Measurements from ENCODE around the gene OGFR. TPM values are rescaled to one million over a fixed set of nuclear protein-coding genes. Genes with fewer than 3 reads are reported as not detected.

The OGFR gene
- total RNA-seq, 1 experiment from 2014 or later, result 73.6 TPM

DNA sequence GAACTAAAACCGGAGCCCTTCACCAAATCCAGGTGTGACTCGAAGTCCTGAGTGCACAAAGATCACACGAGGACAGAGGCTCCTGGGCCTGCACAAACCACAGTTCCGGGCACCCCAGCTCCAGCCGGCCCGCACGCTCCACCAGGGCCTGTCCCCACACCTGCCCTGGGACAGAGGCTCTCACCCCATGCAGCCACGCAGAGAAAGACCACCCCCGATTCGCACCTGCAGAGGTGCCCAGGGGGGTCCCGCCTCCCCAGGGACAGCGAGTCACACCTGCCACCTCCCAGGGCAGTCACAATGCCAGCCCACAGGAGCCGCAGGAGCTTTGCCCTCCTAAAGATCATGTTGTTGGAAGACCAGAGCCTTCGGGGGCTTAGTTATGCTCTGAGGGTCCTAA is 33.7 kb upstream of the OGFR start:
- DNase-seq (ENCODE audit: low read depth, low spot score) (no peak), ATAC-seq (no peak)
- no TSS peak for BruUV-seq (replicated peaks)
- no peak overlapping the region for H3K9ac ChIP-seq (ENCODE audit: low read length)
- H3K4me1 ChIP-seq (ENCODE audit: control insufficient read depth in 1 of 2, insufficient read depth in 2 of 2, low read length in 2 of 2), result peaks cover 18 to 46% of the 10 kb centered on the region in 2 experiments; a peak in 3 of 4 replicates
- POLR2A ChIA-PET, result no interaction called here
- no peaks in the 10 kb centered on the region for H3K27me3 ChIP-seq (ENCODE audit: insufficient read depth, low read length)
- no peaks in the 10 kb centered on the region for H3K9me3 ChIP-seq (ENCODE audit: control insufficient read depth in 1 of 2, insufficient read depth in 1 of 2, low read depth in 1 of 2, low read length in 2 of 2)
- no peaks in the 10 kb centered on the region; the same call in 1 of the 2 replicates for H3K79me2 ChIP-seq (ENCODE audit: insufficient read depth, low read length)
- CTCF ChIA-PET, result no interaction called here
- no peak overlapping the region for H2AFZ ChIP-seq (ENCODE audit: low read depth, low read length, poor library complexity, severe bottlenecking)
- TF ChIP-seq FOSL1 (IDR thresholded peaks at IDR 0.05; ENCODE audit: low read depth), result no peak
- H3K9me2 ChIP-seq (ENCODE audit: insufficient read depth), result no peaks in the 10 kb centered on the region
- intact Hi-C loops (cut with micrococcal nuclease), result no loop called here
- no peak overlapping the region for H3K4me3 ChIP-seq (replicated peaks in 1 of 2; ENCODE audit: low read depth in 1 of 2, low read length in 2 of 2)
- H3K27ac ChIP-seq (ENCODE audit: low read depth, low read length), result no peak overlapping the region
- RAD21 ChIA-PET (ENCODE audit: low non-redundant PET in 1 of 2, low total read pairs in 2 of 2, uncharacterized antibody in 2 of 2, unreplicated experiment in 2 of 2), result no interaction called here
- H4K20me1 ChIP-seq (ENCODE audit: insufficient read depth), result no peaks in the 10 kb centered on the region
- H3K4me2 ChIP-seq (ENCODE audit: low read length), result no peak overlapping the region
- H3K36me3 ChIP-seq (ENCODE audit: control insufficient read depth in 1 of 2, insufficient read depth in 2 of 2, low read length in 2 of 2), result no peaks in the 10 kb centered on the region

DNA sequence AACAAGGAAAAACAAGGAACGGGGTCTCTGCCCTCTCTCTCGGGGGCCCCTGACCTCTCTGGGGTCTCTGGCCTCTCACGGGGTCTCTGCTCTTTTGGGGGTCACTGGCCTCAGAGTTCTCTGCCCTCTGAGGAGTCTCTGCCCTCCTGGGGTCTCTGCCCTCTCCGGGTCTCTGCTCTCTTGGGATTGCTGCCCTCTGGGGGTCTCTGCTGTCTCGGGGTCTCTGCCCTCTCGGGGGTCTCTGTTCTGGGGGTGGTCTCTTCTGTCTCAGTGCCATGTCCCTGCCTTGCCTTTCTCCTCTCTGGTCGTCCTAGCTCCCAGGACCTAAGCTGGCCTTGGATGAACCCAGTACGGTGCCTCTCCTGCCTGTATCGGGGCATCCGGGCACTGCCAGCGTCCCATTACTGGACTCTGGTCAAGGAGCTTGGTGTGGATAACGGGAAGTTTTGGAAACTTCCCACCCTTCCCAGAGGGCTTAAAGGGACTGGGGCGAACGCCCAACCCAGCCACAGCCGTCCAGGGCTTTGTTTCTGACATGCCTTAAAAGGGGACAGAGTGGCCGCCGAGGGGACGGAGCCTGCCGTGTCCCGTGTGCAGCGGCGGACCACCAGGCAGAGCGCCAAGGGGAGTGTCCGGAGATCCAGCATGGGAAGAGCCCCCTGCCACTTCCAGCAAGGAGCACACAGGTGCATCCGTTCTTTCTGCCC is 33.1 kb upstream of the OGFR start:
- intact Hi-C loops (cut with micrococcal nuclease), result no loop called here
- POLR2A ChIA-PET, result no interaction called here
- RAD21 ChIA-PET (ENCODE audit: low non-redundant PET in 1 of 2, low total read pairs in 2 of 2, uncharacterized antibody in 2 of 2, unreplicated experiment in 2 of 2), result no interaction called here
- no peak overlapping the region for H2AFZ ChIP-seq (ENCODE audit: low read depth, low read length, poor library complexity, severe bottlenecking)
- no peak overlapping the region for H3K27ac ChIP-seq (ENCODE audit: low read depth, low read length)
- H3K4me2 ChIP-seq (ENCODE audit: low read length), result no peak overlapping the region
- H3K36me3 ChIP-seq (ENCODE audit: control insufficient read depth in 1 of 2, insufficient read depth in 2 of 2, low read length in 2 of 2), result no peaks in the 10 kb centered on the region
- no peak overlapping the region for H3K4me3 ChIP-seq (replicated peaks in 1 of 2; ENCODE audit: low read depth in 1 of 2, low read length in 2 of 2)
- peaks cover 16 to 46% of the 10 kb centered on the region in 2 experiments; a peak in 3 of 4 replicates for H3K4me1 ChIP-seq (ENCODE audit: control insufficient read depth in 1 of 2, insufficient read depth in 2 of 2, low read length in 2 of 2)
- BruUV-seq (replicated peaks), result no TSS peak
- peaks cover 5% of the 10 kb centered on the region; the same call in 1 of the 2 replicates for H3K79me2 ChIP-seq (ENCODE audit: insufficient read depth, low read length)
- CTCF ChIA-PET, result no interaction called here
- H4K20me1 ChIP-seq (ENCODE audit: insufficient read depth), result no peaks in the 10 kb centered on the region
- no peaks in the 10 kb centered on the region for H3K9me3 ChIP-seq (ENCODE audit: control insufficient read depth in 1 of 2, insufficient read depth in 1 of 2, low read depth in 1 of 2, low read length in 2 of 2)
- H3K9me2 ChIP-seq (ENCODE audit: insufficient read depth), result no peaks in the 10 kb centered on the region
- ATAC-seq (no peak), DNase-seq (ENCODE audit: low read depth, low spot score) (no peak)
- no peak overlapping the region for H3K9ac ChIP-seq (ENCODE audit: low read length)
- no peaks in the 10 kb centered on the region for H3K27me3 ChIP-seq (ENCODE audit: insufficient read depth, low read length)
- TF ChIP-seq EZH2 (IDR thresholded peaks at IDR 0.05) (no peak), SIN3A (IDR thresholded peaks at IDR 0.05; ENCODE audit: low read depth) (no peak), YY1 (IDR thresholded peaks at IDR 0.05; ENCODE audit: extremely low read depth, insufficient replicate concordance, low read depth, low read length) (no peak), SP1 (IDR thresholded peaks at IDR 0.05; ENCODE audit: low read depth) (no peak), FOSL1 (IDR thresholded peaks at IDR 0.05; ENCODE audit: low read depth) (no peak), JUND (IDR thresholded peaks at IDR 0.05) (no peak), RAD21 (IDR thresholded peaks at IDR 0.05; ENCODE audit: low read depth) (no peak), POLR2A (IDR thresholded peaks at IDR 0.05; ENCODE audit: borderline replicate concordance, extremely low read depth, insufficient read depth, insufficient read length) (no peak), EZH2phosphoT487 (IDR thresholded peaks at IDR 0.05; ENCODE audit: borderline replicate concordance) (no peak), ZFX (IDR thresholded peaks at IDR 0.05) (no peak), EGR1 (IDR thresholded peaks at IDR 0.05; ENCODE audit: low read depth) (no peak), ELF1 (IDR thresholded peaks at IDR 0.05; ENCODE audit: borderline replicate concordance, low read depth) (no peak), ZNF274 (IDR thresholded peaks at IDR 0.05; ENCODE audit: low read depth, low read length) (no peak)
- TF ChIP-seq, protein P1, sequence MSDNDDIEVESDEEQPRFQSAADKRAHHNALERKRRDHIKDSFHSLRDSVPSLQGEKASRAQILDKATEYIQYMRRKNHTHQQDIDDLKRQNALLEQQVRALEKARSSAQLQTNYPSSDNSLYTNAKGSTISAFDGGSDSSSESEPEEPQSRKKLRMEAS (IDR thresholded peaks at IDR 0.05), result no peak
- TF ChIP-seq, protein P2, sequence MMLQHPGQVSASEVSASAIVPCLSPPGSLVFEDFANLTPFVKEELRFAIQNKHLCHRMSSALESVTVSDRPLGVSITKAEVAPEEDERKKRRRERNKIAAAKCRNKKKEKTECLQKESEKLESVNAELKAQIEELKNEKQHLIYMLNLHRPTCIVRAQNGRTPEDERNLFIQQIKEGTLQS (IDR thresholded peaks at IDR 0.05), result no peak
- TF ChIP-seq, protein P3, sequence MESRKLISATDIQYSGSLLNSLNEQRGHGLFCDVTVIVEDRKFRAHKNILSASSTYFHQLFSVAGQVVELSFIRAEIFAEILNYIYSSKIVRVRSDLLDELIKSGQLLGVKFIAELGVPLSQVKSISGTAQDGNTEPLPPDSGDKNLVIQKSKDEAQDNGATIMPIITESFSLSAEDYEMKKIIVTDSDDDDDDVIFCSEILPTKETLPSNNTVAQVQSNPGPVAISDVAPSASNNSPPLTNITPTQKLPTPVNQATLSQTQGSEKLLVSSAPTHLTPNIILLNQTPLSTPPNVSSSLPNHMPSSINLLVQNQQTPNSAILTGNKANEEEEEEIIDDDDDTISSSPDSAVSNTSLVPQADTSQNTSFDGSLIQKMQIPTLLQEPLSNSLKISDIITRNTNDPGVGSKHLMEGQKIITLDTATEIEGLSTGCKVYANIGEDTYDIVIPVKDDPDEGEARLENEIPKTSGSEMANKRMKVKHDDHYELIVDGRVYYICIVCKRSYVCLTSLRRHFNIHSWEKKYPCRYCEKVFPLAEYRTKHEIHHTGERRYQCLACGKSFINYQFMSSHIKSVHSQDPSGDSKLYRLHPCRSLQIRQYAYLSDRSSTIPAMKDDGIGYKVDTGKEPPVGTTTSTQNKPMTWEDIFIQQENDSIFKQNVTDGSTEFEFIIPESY (IDR thresholded peaks at IDR 0.05; ENCODE audit: extremely low read depth, insufficient replicate concordance, low read length), result no peak

Measured in HCT116 (cell line).